Caco-2 (cell line): ENCODE results near the gene FOXP4. TPM values are rescaled to one million over a fixed set of nuclear protein-coding genes. Genes with fewer than 3 reads are reported as not detected.

ENCODE experiments used
- BruUV-seq: library from RNA; stranded (reverse); fragments of 400-500 nt; replicated peaks from 2 replicates; lab custom pipeline; 2021; lab: Mats Ljungman, UMichigan
- CTCF ChIA-PET: fragments of 300-600 bp; sonication (Branson Sonifier 250); formaldehyde crosslinking; loops from one replicate; lab custom pipeline; 2022; ENCODE audit warnings: antibody characterized with exemption; lab: Charles Lee
- POLR2A ChIA-PET: fragments of 300-600 bp; sonication (Branson Sonifier 250); formaldehyde crosslinking; loops from one replicate; lab custom pipeline; 2022; ENCODE audit warnings: antibody characterized with exemption; lab: Charles Lee
- DNase-seq, 2 experiments: peaks; one replicate each; pipeline versions ENCODE4 v3.0.0 to v3.0.0-alpha.2; 2020 to 2022
- H3K27me3 ChIP-seq: replicated peaks from 2 replicates; pipeline ENCODE4 v1.6.0; 2011; ENCODE audit warnings: low read length; ENCODE audit not compliant: control insufficient read depth, insufficient read depth
- H3K36me3 ChIP-seq: 2 replicates; pipeline ENCODE4 v1.5.1; 2011; ENCODE audit warnings: low read length; ENCODE audit not compliant: control insufficient read depth, insufficient read depth
- H3K4me1 ChIP-seq: fragments of 250-450 bp; sonication (Bioruptor Pico); 2 replicates; pipeline ENCODE4 v1.5.1; 2020; ENCODE audit warnings: mild to moderate bottlenecking
- H3K4me3 ChIP-seq: 2 replicates; pipeline ENCODE4 v1.5.1; 2011; ENCODE audit warnings: low read depth, mild to moderate bottlenecking, control low read depth, low read length
- H3K9me3 ChIP-seq: fragments of 250-450 bp; sonication (Bioruptor Pico); 2 replicates; pipeline ENCODE4 v1.5.1; 2020; ENCODE audit warnings: mild to moderate bottlenecking, moderate library complexity
- H3K27ac Mint-ChIP-seq: one replicate; pipeline ENCODE4 v1.8.0; 2022; ENCODE audit warnings: mixed read lengths; ENCODE audit not compliant: unreplicated experiment
- H3K27me3 Mint-ChIP-seq: one replicate; pipeline ENCODE4 v1.8.0; 2022; ENCODE audit warnings: mixed read lengths; ENCODE audit not compliant: insufficient read depth, unreplicated experiment
- H3K36me3 Mint-ChIP-seq: one replicate; pipeline ENCODE4 v1.8.0; 2022; ENCODE audit warnings: mild to moderate bottlenecking, mixed read lengths; ENCODE audit not compliant: insufficient read depth, unreplicated experiment
- H3K4me1 Mint-ChIP-seq: one replicate; pipeline ENCODE4 v1.8.0; 2022; ENCODE audit warnings: low read depth, mixed read lengths; ENCODE audit not compliant: unreplicated experiment
- H3K4me3 Mint-ChIP-seq: one replicate; pipeline ENCODE4 v1.8.0; 2022; ENCODE audit warnings: mild to moderate bottlenecking, moderate library complexity, mixed read lengths; ENCODE audit not compliant: unreplicated experiment
- H3K9me3 Mint-ChIP-seq: one replicate; pipeline ENCODE4 v1.8.0; 2022; ENCODE audit warnings: mixed read lengths; ENCODE audit not compliant: unreplicated experiment
- CTCF ChIP-seq, 2 experiments: fragments of 200-600 bp in 1 of 2; IDR thresholded peaks; 1 replicate in 1 of 2; 2 replicates in 1 of 2; pipeline versions ENCODE4 v1.5.1 to v1.8.0; 2011 to 2022; ENCODE audit warnings: antibody characterized with exemption in 1 of 2, control low read depth in 1 of 2, inconsistent platforms in 1 of 2, low read depth in 1 of 2, low read length in 1 of 2, mild to moderate bottlenecking in 1 of 2, moderate library complexity in 1 of 2; ENCODE audit not compliant: insufficient read depth in 1 of 2, severe bottlenecking in 1 of 2, unreplicated experiment in 1 of 2
- intact Hi-C: fragments of 100-400 bp; cut with micrococcal nuclease; formaldehyde crosslinking; loops from one replicate; pipeline ENCODE4 v1.10.0; 2022; ENCODE audit not compliant: unreplicated experiment
- total RNA-seq: library from RNA; stranded (reverse); gene quantifications from 2 replicates; pipeline ENCODE4 v1.2.3, GENCODE V29; 2022

The FOXP4 gene
- total RNA-seq, 1 experiment from 2014 or later = 117 TPM

GRCh38 chr6:41543087-41543486 lies 3.1 kb upstream of the FOXP4 start:
- POLR2A ChIA-PET = no interaction called here
- Histone ChIP-seq H3K4me3 (no peak overlapping the region), H3K4me1 (peaks cover 42% of the 10 kb centered on the region), H3K36me3 (peaks cover 3% of the 10 kb centered on the region; the same call in 1 of the 2 replicates), H3K9me3 (no peaks in the 10 kb centered on the region), H3K27me3 (no peaks in the 10 kb centered on the region)
- BruUV-seq = no TSS peak
- peaks cover 23% of the 10 kb centered on the region for H3K36me3 Mint-ChIP-seq
- CTCF ChIA-PET = no interaction called here
- peaks cover 33% of the 10 kb centered on the region for H3K4me1 Mint-ChIP-seq
- no peak overlapping the region for H3K27ac Mint-ChIP-seq
- intact Hi-C loops = no loop called here
- DNase-seq = no peak
- H3K4me3 Mint-ChIP-seq = no peak overlapping the region
- no peaks in the 10 kb centered on the region for H3K27me3 Mint-ChIP-seq
- no peak for TF ChIP-seq CTCF (IDR thresholded peaks at IDR 0.05; ENCODE audit: insufficient read depth in 1 of 2, low read depth in 1 of 2, low read length in 1 of 2, severe bottlenecking in 1 of 2, unreplicated experiment in 1 of 2)
- no peaks in the 10 kb centered on the region for H3K9me3 Mint-ChIP-seq

GRCh38 chr6:41545247-41545702 lies 906 bp upstream of the FOXP4 start:
- Mint-ChIP-seq H3K27me3 (no peaks in the 10 kb centered on the region), H3K27ac (peak overlapping the region; percentile 88), H3K9me3 (no peaks in the 10 kb centered on the region), H3K4me1 (peaks cover 28% of the 10 kb centered on the region), H3K36me3 (peaks cover 40% of the 10 kb centered on the region), H3K4me3 (peak overlapping the region; percentile 91)
- Histone ChIP-seq H3K4me1 (peaks cover 41% of the 10 kb centered on the region), H3K4me3 (peak overlapping the region; percentile 95), H3K36me3 (peaks cover 3% of the 10 kb centered on the region), H3K9me3 (no peaks in the 10 kb centered on the region), H3K27me3 (no peaks in the 10 kb centered on the region)
- no peak for TF ChIP-seq CTCF (IDR thresholded peaks at IDR 0.05; ENCODE audit: insufficient read depth in 1 of 2, low read depth in 1 of 2, low read length in 1 of 2, severe bottlenecking in 1 of 2, unreplicated experiment in 1 of 2)
- DNase-seq = no peak
- intact Hi-C loops = no loop called here
- POLR2A ChIA-PET = no interaction called here
- BruUV-seq = no TSS peak
- CTCF ChIA-PET = no interaction called here

- CTCF ChIA-PET = no interaction called here
- H3K4me3 Mint-ChIP-seq = peak overlapping the region; percentile 91
- intact Hi-C loops = loop anchor here (1.0 to 2.0 kb wide), 3 partner anchors 9 to 122 kb away; no protein-coding TSS in a partner anchor
- peaks cover 5% of the 10 kb centered on the region for H3K36me3 ChIP-seq
- H3K4me1 ChIP-seq = peaks cover 41% of the 10 kb centered on the region
- H3K9me3 Mint-ChIP-seq = no peaks in the 10 kb centered on the region
- H3K9me3 ChIP-seq = no peaks in the 10 kb centered on the region
- peak overlapping the region; percentile 88 for H3K27ac Mint-ChIP-seq
- TF ChIP-seq CTCF (IDR thresholded peaks at IDR 0.05; ENCODE audit: insufficient read depth in 1 of 2, low read depth in 1 of 2, low read length in 1 of 2, severe bottlenecking in 1 of 2, unreplicated experiment in 1 of 2) = no peak
- H3K36me3 Mint-ChIP-seq = peaks cover 49% of the 10 kb centered on the region
- no peak for DNase-seq
- peak overlapping the region; percentile 95 for H3K4me3 ChIP-seq
- H3K27me3 ChIP-seq = no peaks in the 10 kb centered on the region
- POLR2A ChIA-PET = interaction anchor here (0.6 to 1.2 kb wide), 3 partner anchors 26 to 36 kb away, joined by 3 to 4 read pairs (median 4); no protein-coding TSS in a partner anchor
- no TSS peak for BruUV-seq
- H3K4me1 Mint-ChIP-seq = peaks cover 29% of the 10 kb centered on the region
- no peaks in the 10 kb centered on the region for H3K27me3 Mint-ChIP-seq
Observed at GRCh38 chr6:41546475-41546865, 289 bp downstream of the FOXP4 start.
